Loucy (cell line): Measurements from ENCODE around the gene WNT11.

ENCODE experiments used
- H2AFZ ChIP-seq: fragments of 200-600 bp; sonication (generic); 2 replicates; pipeline ENCODE4 v1.6.0; 2016; ENCODE audit warnings: antibody characterized with exemption, mild to moderate bottlenecking, low read length, moderate library complexity
- H3F3A ChIP-seq: fragments of 200-600 bp; 2 replicates; pipeline ENCODE4 v1.6.0; 2016; ENCODE audit warnings: antibody characterized with exemption, low read depth, mild to moderate bottlenecking
- H3K27me3 ChIP-seq: fragments of 200-600 bp; sonication (generic); 2 replicates; pipeline ENCODE4 v1.6.1; 2014; ENCODE audit warnings: low read length, mild to moderate bottlenecking; ENCODE audit not compliant: insufficient read depth, poor library complexity, severe bottlenecking
- H3K36me3 ChIP-seq: fragments of 200-600 bp; sonication (generic); 2 replicates; pipeline ENCODE4 v1.6.1; 2016; ENCODE audit warnings: low read length; ENCODE audit not compliant: insufficient read depth
- H3K4me1 ChIP-seq: fragments of 200-600 bp; sonication (generic); 2 replicates; pipeline ENCODE4 v1.5.1; 2014; ENCODE audit warnings: low read length, mild to moderate bottlenecking; ENCODE audit not compliant: insufficient read depth, poor library complexity, severe bottlenecking
- H3K4me2 ChIP-seq: fragments of 200-600 bp; sonication (generic); 2 replicates; pipeline ENCODE4 v1.6.0; 2014; ENCODE audit warnings: antibody characterized with exemption, low read length, low read depth, mild to moderate bottlenecking; ENCODE audit not compliant: poor library complexity, severe bottlenecking
- H3K4me3 ChIP-seq: fragments of 200-600 bp; sonication (generic); 2 replicates; pipeline ENCODE4 v1.5.1; 2014; ENCODE audit warnings: low read length, mild to moderate bottlenecking, mixed read lengths; ENCODE audit not compliant: poor library complexity, severe bottlenecking
- H3K79me2 ChIP-seq: fragments of 200-600 bp; sonication (generic); 2 replicates; pipeline ENCODE4 v1.6.1; 2014; ENCODE audit warnings: low read length; ENCODE audit not compliant: insufficient read depth
- H3K9ac ChIP-seq: fragments of 200-600 bp; sonication (generic); 2 replicates; pipeline ENCODE4 v1.6.0; 2014; ENCODE audit warnings: mild to moderate bottlenecking, low read depth, low read length, moderate library complexity; ENCODE audit not compliant: poor library complexity, severe bottlenecking
- H3K9me2 ChIP-seq: fragments of 200-600 bp; sonication (generic); replicated peaks from 2 replicates; pipeline ENCODE4 v1.6.1; 2016; ENCODE audit warnings: low read depth, low read length, mixed read lengths
- H3K9me3 ChIP-seq: fragments of 200-600 bp; sonication (generic); 2 replicates; pipeline ENCODE4 v1.6.1; 2014; ENCODE audit warnings: mild to moderate bottlenecking, antibody characterized with exemption, low read length, low read depth; ENCODE audit not compliant: insufficient read depth
- H4K20me1 ChIP-seq: fragments of 200-600 bp; sonication (generic); 2 replicates; pipeline ENCODE4 v1.6.0; 2014; ENCODE audit warnings: antibody characterized with exemption, low read length, mild to moderate bottlenecking; ENCODE audit not compliant: insufficient read depth, poor library complexity, severe bottlenecking
- EZH2phosphoT487 ChIP-seq: fragments of 200-600 bp; IDR thresholded peaks from 2 replicates; pipeline ENCODE4 v1.6.1; 2018; ENCODE audit warnings: antibody characterized with exemption, mild to moderate bottlenecking, moderate library complexity, borderline replicate concordance
- TF ChIP-seq, protein P1 (sequence below): fragments of 200-600 bp; sonication (generic); conservative IDR thresholded peaks from 2 replicates; pipeline ENCODE4 v1.5.1; 2014; ENCODE audit warnings: mild to moderate bottlenecking, antibody characterized with exemption, low read length

Gene WNT11

DNA sequence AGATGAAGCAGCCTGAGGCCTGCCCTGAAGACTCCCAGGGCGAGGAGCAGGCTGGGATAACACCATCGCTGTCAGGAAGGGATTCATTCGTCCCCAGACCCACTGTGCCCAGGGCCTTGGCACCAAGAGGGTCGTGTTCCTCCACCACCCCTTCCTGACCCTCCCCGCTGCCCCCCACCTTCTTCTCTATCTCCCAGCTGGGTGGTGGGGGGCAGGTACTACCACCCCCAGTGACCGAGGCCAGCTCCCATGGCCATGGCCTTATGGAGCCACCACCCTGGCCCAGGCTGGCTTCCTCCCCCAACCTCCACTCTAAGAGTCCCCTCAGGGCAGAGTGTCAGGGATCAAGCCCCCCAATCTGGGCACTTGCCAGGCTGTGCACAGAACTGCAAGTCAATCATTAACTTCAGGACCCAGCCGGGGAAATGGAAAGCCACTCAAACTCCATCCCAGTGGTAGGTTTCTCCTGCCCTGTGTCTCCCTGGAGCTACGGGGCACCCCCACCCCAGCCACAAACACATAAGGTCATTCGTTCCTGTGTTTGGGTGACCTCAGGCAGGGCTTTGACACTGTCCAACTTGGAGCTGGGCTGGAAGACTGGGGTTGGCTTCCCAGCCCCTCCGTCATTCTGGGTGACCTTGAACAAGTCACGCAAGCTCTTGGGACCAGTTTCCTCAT, 33.3 kb upstream of the WNT11 start:
- no peaks in the 10 kb centered on the region for H3K9me3 ChIP-seq
- H3K4me2 ChIP-seq = no peak overlapping the region

DNA sequence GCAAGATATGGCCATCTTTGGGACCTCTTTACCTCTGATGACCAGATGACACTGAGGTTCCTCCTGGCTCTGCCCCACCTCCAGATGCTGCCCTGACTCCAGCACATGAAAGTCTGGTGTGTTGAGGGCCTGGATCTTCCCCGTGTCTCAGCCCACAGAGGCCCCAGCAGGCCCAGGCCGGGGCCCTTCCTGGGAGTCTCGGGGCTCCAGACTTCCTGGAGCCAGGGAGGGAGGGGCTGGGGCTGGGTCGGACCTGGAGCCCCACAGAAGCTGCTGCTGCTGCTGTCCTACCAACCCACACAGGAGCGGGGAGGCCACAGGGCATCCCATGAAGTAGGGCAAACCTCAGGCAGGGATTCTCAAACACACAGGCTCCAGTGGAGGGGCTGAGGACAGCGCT, 32.2 kb upstream of the WNT11 start:
- no peaks in the 10 kb centered on the region for H4K20me1 ChIP-seq
- H3K9me2 ChIP-seq = no peaks in the 10 kb centered on the region
- no peak overlapping the region for H3K9ac ChIP-seq
- peaks cover 22% of the 10 kb centered on the region for H3K4me1 ChIP-seq
- no peaks in the 10 kb centered on the region for H3K79me2 ChIP-seq
- peaks cover 3% of the 10 kb centered on the region for H3F3A ChIP-seq
- H3K4me3 ChIP-seq = no peak overlapping the region
- no peak overlapping the region for H3K4me2 ChIP-seq
- H3K27me3 ChIP-seq = no peaks in the 10 kb centered on the region
- H2AFZ ChIP-seq = no peak overlapping the region
- no peaks in the 10 kb centered on the region for H3K36me3 ChIP-seq
- no peak for TF ChIP-seq EZH2phosphoT487
- TF ChIP-seq, protein P1, sequence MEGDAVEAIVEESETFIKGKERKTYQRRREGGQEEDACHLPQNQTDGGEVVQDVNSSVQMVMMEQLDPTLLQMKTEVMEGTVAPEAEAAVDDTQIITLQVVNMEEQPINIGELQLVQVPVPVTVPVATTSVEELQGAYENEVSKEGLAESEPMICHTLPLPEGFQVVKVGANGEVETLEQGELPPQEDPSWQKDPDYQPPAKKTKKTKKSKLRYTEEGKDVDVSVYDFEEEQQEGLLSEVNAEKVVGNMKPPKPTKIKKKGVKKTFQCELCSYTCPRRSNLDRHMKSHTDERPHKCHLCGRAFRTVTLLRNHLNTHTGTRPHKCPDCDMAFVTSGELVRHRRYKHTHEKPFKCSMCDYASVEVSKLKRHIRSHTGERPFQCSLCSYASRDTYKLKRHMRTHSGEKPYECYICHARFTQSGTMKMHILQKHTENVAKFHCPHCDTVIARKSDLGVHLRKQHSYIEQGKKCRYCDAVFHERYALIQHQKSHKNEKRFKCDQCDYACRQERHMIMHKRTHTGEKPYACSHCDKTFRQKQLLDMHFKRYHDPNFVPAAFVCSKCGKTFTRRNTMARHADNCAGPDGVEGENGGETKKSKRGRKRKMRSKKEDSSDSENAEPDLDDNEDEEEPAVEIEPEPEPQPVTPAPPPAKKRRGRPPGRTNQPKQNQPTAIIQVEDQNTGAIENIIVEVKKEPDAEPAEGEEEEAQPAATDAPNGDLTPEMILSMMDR = no peak
- no peaks in the 10 kb centered on the region for H3K9me3 ChIP-seq

More for the DNA sequence above, 33.3 kb upstream of the WNT11 start:
- peaks cover 3% of the 10 kb centered on the region for H3F3A ChIP-seq
- H3K9me2 ChIP-seq = no peaks in the 10 kb centered on the region
- H3K79me2 ChIP-seq = no peaks in the 10 kb centered on the region
- H3K4me3 ChIP-seq = no peak overlapping the region
- no peak overlapping the region for H3K9ac ChIP-seq
- H3K27me3 ChIP-seq = no peaks in the 10 kb centered on the region
- H3K4me1 ChIP-seq = peaks cover 11% of the 10 kb centered on the region
- no peak overlapping the region for H2AFZ ChIP-seq
- TF ChIP-seq EZH2phosphoT487 = no peak
- TF ChIP-seq, protein P1 = no peak
- no peaks in the 10 kb centered on the region for H4K20me1 ChIP-seq
- H3K36me3 ChIP-seq = no peaks in the 10 kb centered on the region

DNA sequence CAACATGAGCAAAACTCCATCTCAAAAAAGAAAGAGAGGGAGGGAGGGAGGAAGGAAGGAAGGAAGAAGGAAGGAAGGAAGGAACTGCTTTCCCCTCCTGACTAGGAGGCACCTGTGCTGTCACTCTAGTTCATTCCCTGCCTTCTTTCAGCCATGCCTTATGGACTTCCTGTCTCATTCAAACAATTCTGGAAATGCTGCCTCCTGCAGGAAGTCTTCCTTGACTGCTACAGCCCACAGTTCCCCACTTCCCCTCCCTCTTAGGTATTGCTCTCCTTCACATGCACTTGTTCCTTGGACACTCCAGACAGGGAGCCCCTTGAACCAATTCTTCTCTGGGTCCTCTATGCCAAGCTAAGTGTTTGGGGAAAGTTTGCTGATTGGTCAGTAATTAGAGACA, 31.6 kb upstream of the WNT11 start:
- no peak for TF ChIP-seq EZH2phosphoT487
- TF ChIP-seq, protein P1 = peak; percentile 25; the same call in 1 of the 2 replicates
- Histone ChIP-seq H3K4me1 (peaks cover 28% of the 10 kb centered on the region), H3F3A (peaks cover 3% of the 10 kb centered on the region), H3K4me2 (no peak overlapping the region), H3K9me3 (no peaks in the 10 kb centered on the region), H3K79me2 (no peaks in the 10 kb centered on the region), H3K27me3 (no peaks in the 10 kb centered on the region), H2AFZ (no peak overlapping the region), H4K20me1 (no peaks in the 10 kb centered on the region), H3K36me3 (no peaks in the 10 kb centered on the region), H3K9ac (no peak overlapping the region), H3K4me3 (no peak overlapping the region), H3K9me2 (no peaks in the 10 kb centered on the region)
